ENCODE data around the gene CNTN4. TPM values are rescaled to one million over a fixed set of nuclear protein-coding genes. Genes with fewer than 3 reads are reported as not detected.

Gene CNTN4
- total RNA-seq, 1 donor from 2014 or later, result 0.15 TPM

GRCh38 chr3:2392981-2393380, 294.3 kb downstream of the CNTN4 start:
- peak; percentile 85 for DNase-seq (ENCODE audit: low read depth)

GRCh38 chr3:2415083-2415482, 316.4 kb downstream of the CNTN4 start:
- DNase-seq (ENCODE audit: low read depth), result no peak

GRCh38 chr3:2420919-2421318, 322.3 kb downstream of the CNTN4 start:
- DNase-seq (ENCODE audit: low read depth), result peak; percentile 77

- no peak for DNase-seq (ENCODE audit: low read depth)
These were observed 324.5 kb downstream of the CNTN4 start for GRCh38 chr3:2423143-2423542.

GRCh38 chr3:2441558-2441957, 342.9 kb downstream of the CNTN4 start:
- DNase-seq (ENCODE audit: low read depth), result no peak

GRCh38 chr3:2446146-2446545, 347.5 kb downstream of the CNTN4 start:
- DNase-seq (ENCODE audit: low read depth), result no peak

GRCh38 chr3:2452249-2452648, 353.6 kb downstream of the CNTN4 start:
- DNase-seq (ENCODE audit: low read depth), result no peak

GRCh38 chr3:2454865-2455264, 356.2 kb downstream of the CNTN4 start:
- no peak for DNase-seq (ENCODE audit: low read depth)

GRCh38 chr3:2456788-2457187, 358.1 kb downstream of the CNTN4 start:
- DNase-seq (ENCODE audit: low read depth), result no peak

GRCh38 chr3:2458816-2459215, 360.1 kb downstream of the CNTN4 start:
- DNase-seq (ENCODE audit: low read depth), result no peak

- DNase-seq (ENCODE audit: low read depth), result no peak
These were observed 367.2 kb downstream of the CNTN4 start for GRCh38 chr3:2465842-2466241.

- no peak for DNase-seq (ENCODE audit: low read depth)
These were observed 370.1 kb downstream of the CNTN4 start for GRCh38 chr3:2468816-2469215.

GRCh38 chr3:2476996-2477395, 378.3 kb downstream of the CNTN4 start:
- DNase-seq (ENCODE audit: low read depth), result no peak

GRCh38 chr3:2477620-2478019, 379.0 kb downstream of the CNTN4 start:
- peak; percentile 1 for DNase-seq (ENCODE audit: low read depth)

GRCh38 chr3:2484162-2485026, 385.7 kb downstream of the CNTN4 start:
- no peak for DNase-seq (ENCODE audit: low read depth)

- no peak for DNase-seq (ENCODE audit: low read depth)
These were observed 386.3 kb downstream of the CNTN4 start for GRCh38 chr3:2485027-2485375.

- no peak for DNase-seq (ENCODE audit: low read depth)
These were observed 397.1 kb downstream of the CNTN4 start for GRCh38 chr3:2495746-2496145.

GRCh38 chr3:2504912-2505311, 406.2 kb downstream of the CNTN4 start:
- no peak for DNase-seq (ENCODE audit: low read depth)

- DNase-seq (ENCODE audit: low read depth), result no peak
These were observed 408.1 kb downstream of the CNTN4 start for GRCh38 chr3:2506776-2507175.

- DNase-seq (ENCODE audit: low read depth), result peak; percentile 6
These were observed 412.0 kb downstream of the CNTN4 start for GRCh38 chr3:2510591-2511145.

- DNase-seq (ENCODE audit: low read depth), result no peak
These were observed 412.7 kb downstream of the CNTN4 start for GRCh38 chr3:2511356-2511755.

GRCh38 chr3:2512881-2513280, 414.2 kb downstream of the CNTN4 start:
- no peak for DNase-seq (ENCODE audit: low read depth)

GRCh38 chr3:2513986-2514385, 415.3 kb downstream of the CNTN4 start:
- DNase-seq (ENCODE audit: low read depth), result no peak
